ENCODE measurements around the gene GAL3ST3.

GRCh38 chr11:66090288-66090687 lies 41.3 kb upstream of the GAL3ST3 start:
- TF ChIP-seq CTCF (conservative IDR thresholded peaks at IDR 0.05 in 1 of 2, IDR thresholded peaks at IDR 0.05 in 1 of 2; ENCODE audit: extremely low read depth in 1 of 2, insufficient read depth in 1 of 2, low read depth in 1 of 2, low read length in 2 of 2) (no peak), EZH2 (IDR thresholded peaks at IDR 0.05; ENCODE audit: borderline replicate concordance, low read length) (no peak)

Measured in mammary epithelial cell (primary cell).